Tibial nerve (tissue), 3 donors: ENCODE results near the gene MAP2K6.

ENCODE experiments used
- EP300 ChIP-seq, 2 donors: sonication (generic); formaldehyde crosslinking; IDR thresholded peaks; one replicate each; pipeline ENCODE4 v1.6.1; 2017; ENCODE audit warnings: antibody characterized with exemption in 2 of 2, mild to moderate bottlenecking in 1 of 2
- POLR2A ChIP-seq, 2 donors: fragments of 450-650 bp; IDR thresholded peaks; one replicate each; pipeline ENCODE4 v1.6.1; 2017; ENCODE audit warnings: antibody characterized with exemption in 2 of 2, mild to moderate bottlenecking in 2 of 2, moderate library complexity in 2 of 2

DNA sequence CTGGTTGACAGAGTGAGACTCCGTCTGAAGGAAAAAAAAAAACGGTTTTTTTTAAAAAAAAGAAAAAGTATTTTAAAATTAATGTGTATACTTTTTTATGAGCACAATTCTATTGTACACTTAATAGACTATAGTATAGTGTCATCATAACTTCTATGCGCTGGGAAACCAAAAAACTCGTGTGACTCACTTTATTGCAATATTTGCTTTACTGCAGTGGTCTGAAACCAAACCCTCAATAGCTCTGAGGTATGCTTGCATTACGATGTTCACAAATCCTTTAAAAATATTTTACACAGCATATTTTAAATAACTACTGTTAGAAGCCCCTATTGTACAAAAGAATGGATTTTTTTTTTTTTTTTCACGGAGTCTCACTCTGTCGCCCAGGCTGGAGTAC is 12.4 kb upstream of the MAP2K6 start:
- TF ChIP-seq EP300 (IDR thresholded peaks at IDR 0.05) (no peak), POLR2A (IDR thresholded peaks at IDR 0.05) (no peak)
